ENCODE data around the gene IGIP.

The IGIP gene

GRCh38 chr5:140117523-140117922 is 8.2 kb upstream of the IGIP start:
- no peak for TF ChIP-seq EP300 (IDR thresholded peaks at IDR 0.05; ENCODE audit: borderline replicate concordance)
- no peak for TF ChIP-seq ZBTB7A (IDR thresholded peaks at IDR 0.05; ENCODE audit: low read depth)
- TF ChIP-seq RAD21 (IDR thresholded peaks at IDR 0.05; ENCODE audit: low read depth): no peak
- TF ChIP-seq YY1 (IDR thresholded peaks at IDR 0.05; ENCODE audit: low read depth): no peak
- no peak for TF ChIP-seq TEAD4 (IDR thresholded peaks at IDR 0.05)
- no peak for TF ChIP-seq TAF1 (IDR thresholded peaks at IDR 0.05; ENCODE audit: low read depth)
- no peak for TF ChIP-seq REST (IDR thresholded peaks at IDR 0.05; ENCODE audit: low read depth)
- no peak for TF ChIP-seq TCF12 (IDR thresholded peaks at IDR 0.05; ENCODE audit: low read depth)
- TF ChIP-seq MAX (IDR thresholded peaks at IDR 0.05): no peak
- TF ChIP-seq NFIC (IDR thresholded peaks at IDR 0.05): no peak
- TF ChIP-seq FOXM1 (IDR thresholded peaks at IDR 0.05; ENCODE audit: borderline replicate concordance, low read depth): no peak
- TF ChIP-seq USF1 (IDR thresholded peaks at IDR 0.05): no peak
- no peak for TF ChIP-seq CEBPB (IDR thresholded peaks at IDR 0.05)

GRCh38 chr5:140118302-140118936 is 7.3 kb upstream of the IGIP start:
- TF ChIP-seq NFIC (IDR thresholded peaks at IDR 0.05) (no peak), RAD21 (IDR thresholded peaks at IDR 0.05; ENCODE audit: low read depth) (no peak), ZBTB7A (IDR thresholded peaks at IDR 0.05; ENCODE audit: low read depth) (no peak), FOXM1 (IDR thresholded peaks at IDR 0.05; ENCODE audit: borderline replicate concordance, low read depth) (no peak), TAF1 (IDR thresholded peaks at IDR 0.05; ENCODE audit: low read depth) (no peak), YY1 (IDR thresholded peaks at IDR 0.05; ENCODE audit: low read depth) (no peak), REST (IDR thresholded peaks at IDR 0.05; ENCODE audit: low read depth) (no peak), EP300 (IDR thresholded peaks at IDR 0.05; ENCODE audit: borderline replicate concordance) (no peak)

- TF ChIP-seq FOXM1 (IDR thresholded peaks at IDR 0.05; ENCODE audit: borderline replicate concordance, low read depth): no peak
- no peak for TF ChIP-seq TEAD4 (IDR thresholded peaks at IDR 0.05)
- TF ChIP-seq CEBPB (IDR thresholded peaks at IDR 0.05): no peak
- TF ChIP-seq TCF12 (IDR thresholded peaks at IDR 0.05; ENCODE audit: low read depth): no peak
- no peak for TF ChIP-seq EP300 (IDR thresholded peaks at IDR 0.05; ENCODE audit: borderline replicate concordance)
- no peak for TF ChIP-seq EGR1 (IDR thresholded peaks at IDR 0.05)
- TF ChIP-seq ZBTB7A (IDR thresholded peaks at IDR 0.05; ENCODE audit: low read depth): no peak
- TF ChIP-seq CREB1 (IDR thresholded peaks at IDR 0.05; ENCODE audit: low read depth): no peak
- no peak for TF ChIP-seq YY1 (IDR thresholded peaks at IDR 0.05; ENCODE audit: low read depth)
- no peak for TF ChIP-seq USF1 (IDR thresholded peaks at IDR 0.05)
- no peak for TF ChIP-seq TAF1 (IDR thresholded peaks at IDR 0.05; ENCODE audit: low read depth)
- TF ChIP-seq RAD21 (IDR thresholded peaks at IDR 0.05; ENCODE audit: low read depth): no peak
- no peak for TF ChIP-seq REST (IDR thresholded peaks at IDR 0.05; ENCODE audit: low read depth)
- TF ChIP-seq NFIC (IDR thresholded peaks at IDR 0.05): no peak
- no peak for TF ChIP-seq MAX (IDR thresholded peaks at IDR 0.05)
Measured at GRCh38 chr5:140126315-140127012, 727 bp downstream of the IGIP start.

GRCh38 chr5:140128376-140128775 is 2.6 kb downstream of the IGIP start:
- TF ChIP-seq TEAD4 (IDR thresholded peaks at IDR 0.05) (no peak), MAX (IDR thresholded peaks at IDR 0.05) (no peak), FOXM1 (IDR thresholded peaks at IDR 0.05; ENCODE audit: borderline replicate concordance, low read depth) (no peak), NFIC (IDR thresholded peaks at IDR 0.05) (no peak), CEBPB (IDR thresholded peaks at IDR 0.05) (no peak), REST (IDR thresholded peaks at IDR 0.05; ENCODE audit: low read depth) (no peak), TCF12 (IDR thresholded peaks at IDR 0.05; ENCODE audit: low read depth) (no peak), ZBTB7A (IDR thresholded peaks at IDR 0.05; ENCODE audit: low read depth) (no peak), CREB1 (IDR thresholded peaks at IDR 0.05; ENCODE audit: low read depth) (no peak), EP300 (IDR thresholded peaks at IDR 0.05; ENCODE audit: borderline replicate concordance) (no peak), YY1 (IDR thresholded peaks at IDR 0.05; ENCODE audit: low read depth) (no peak), TAF1 (IDR thresholded peaks at IDR 0.05; ENCODE audit: low read depth) (no peak), USF1 (IDR thresholded peaks at IDR 0.05) (no peak)

All from Ishikawa (cell line).